Measurements from ENCODE around the gene TUBE1.

The TUBE1 gene

GRCh38 chr6:112036088-112036637 is 51.1 kb downstream of the TUBE1 start:
- no peak for DNase-seq (ENCODE audit: low spot score)

DNA sequence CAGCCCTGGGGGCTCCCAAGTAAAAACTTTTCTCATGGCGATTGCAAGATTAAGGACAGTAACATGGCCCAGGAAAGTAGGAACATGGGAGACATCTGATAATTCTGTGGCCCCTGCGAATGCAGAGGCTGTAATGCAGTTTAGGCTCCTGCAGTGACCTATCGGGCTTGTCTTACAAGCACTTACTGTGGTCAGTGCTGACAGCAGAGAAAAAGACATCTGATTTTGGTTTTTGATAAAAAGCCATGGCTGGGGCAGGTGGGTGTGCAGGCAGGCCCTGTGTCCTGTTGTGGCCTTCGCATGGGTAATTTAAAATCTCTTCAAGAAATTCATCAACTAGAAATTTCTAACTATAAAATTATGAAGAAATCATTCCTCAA is 52.7 kb downstream of the TUBE1 start:
- no peak for DNase-seq (ENCODE audit: low spot score)

- DNase-seq (ENCODE audit: low spot score): no peak
These were observed 53.3 kb downstream of the TUBE1 start for GRCh38 chr6:112033791-112034615.

GRCh38 chr6:112032728-112033127 is 54.6 kb downstream of the TUBE1 start:
- DNase-seq (ENCODE audit: low spot score): no peak

DNA sequence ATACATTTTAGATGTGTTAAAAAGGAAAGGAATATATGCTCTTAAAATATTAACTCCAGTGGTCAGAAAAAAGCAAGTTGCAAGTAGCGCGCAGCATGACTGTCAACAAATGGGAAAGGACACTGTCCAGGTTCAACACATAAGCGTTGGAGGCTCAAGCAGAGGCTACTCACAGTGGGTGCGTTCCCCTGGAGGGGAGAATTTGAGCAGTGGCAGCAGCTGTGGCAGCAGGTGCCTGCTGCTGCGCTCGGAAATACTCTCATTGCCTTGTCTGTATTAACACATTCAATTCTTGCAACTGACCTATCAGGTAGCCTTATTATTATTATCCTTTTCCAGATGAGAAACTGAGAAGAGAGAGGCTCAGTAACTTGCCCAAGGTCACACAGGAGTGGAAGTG is 55.3 kb downstream of the TUBE1 start:
- no peak for DNase-seq (ENCODE audit: low spot score)

DNA sequence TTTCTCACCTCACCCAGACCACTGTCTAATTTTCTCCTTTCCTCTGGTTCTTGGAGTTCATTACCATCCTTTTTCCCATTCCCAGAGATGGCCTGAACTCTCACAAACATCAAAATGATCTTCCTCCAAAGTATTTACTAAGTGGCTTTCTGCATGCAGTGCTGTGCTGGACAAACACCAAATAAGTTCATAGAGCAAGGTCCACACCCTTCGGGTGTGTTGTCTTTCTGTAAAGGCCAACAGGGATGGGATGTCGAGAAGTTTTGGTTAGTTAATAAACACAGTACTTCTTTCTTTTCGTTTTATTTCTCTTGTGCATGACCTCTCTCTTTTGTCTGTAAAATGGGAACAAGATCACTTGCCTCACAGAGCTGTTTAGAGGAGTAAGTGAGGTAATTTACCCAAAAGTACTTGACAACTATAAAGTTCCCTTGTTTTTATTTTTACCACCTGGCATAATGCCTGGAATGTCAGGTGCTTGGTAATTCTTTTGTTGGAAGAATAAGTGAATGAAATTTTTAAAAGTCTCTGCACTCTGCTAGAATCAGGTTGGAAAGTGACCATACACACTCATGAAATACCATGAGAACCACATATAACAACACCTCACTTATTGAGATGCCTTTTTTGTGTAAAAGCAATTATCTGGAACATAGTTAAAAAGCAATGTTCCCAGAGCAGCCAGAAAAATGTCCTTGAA is 56.2 kb downstream of the TUBE1 start:
- no peak for DNase-seq (ENCODE audit: low spot score)

GRCh38 chr6:112030206-112030960 is 56.9 kb downstream of the TUBE1 start:
- DNase-seq (ENCODE audit: low spot score): no peak

- peak; percentile 36 for DNase-seq (ENCODE audit: low spot score)
These were observed 58.0 kb downstream of the TUBE1 start for GRCh38 chr6:112029045-112029822.

GRCh38 chr6:112027942-112028674 is 59.2 kb downstream of the TUBE1 start:
- DNase-seq (ENCODE audit: low spot score): no peak

- DNase-seq (ENCODE audit: low spot score): no peak
These were observed 60.3 kb downstream of the TUBE1 start for GRCh38 chr6:112026933-112027332.

- DNase-seq (ENCODE audit: low spot score): no peak
These were observed 62.8 kb downstream of the TUBE1 start for GRCh38 chr6:112024464-112024863.

DNA sequence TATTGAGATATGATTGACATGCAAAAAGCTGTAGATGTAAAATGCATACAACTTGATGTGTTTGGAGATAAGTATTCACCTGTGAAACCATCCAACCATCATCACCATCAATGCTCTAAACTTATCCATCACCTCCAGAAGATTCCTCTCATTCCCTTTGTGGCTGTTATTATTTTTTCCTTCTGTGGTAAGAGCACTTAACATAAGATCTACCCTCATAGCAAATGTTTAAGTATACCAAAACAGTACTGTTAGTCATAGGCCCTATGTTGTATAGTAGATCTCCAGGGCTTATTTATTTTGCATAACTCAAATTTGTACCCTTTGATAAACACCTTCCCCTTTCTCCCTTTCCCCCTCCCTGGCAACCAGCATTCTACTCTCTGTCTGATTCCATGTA is 64.5 kb downstream of the TUBE1 start:
- DNase-seq (ENCODE audit: low spot score): no peak

DNA sequence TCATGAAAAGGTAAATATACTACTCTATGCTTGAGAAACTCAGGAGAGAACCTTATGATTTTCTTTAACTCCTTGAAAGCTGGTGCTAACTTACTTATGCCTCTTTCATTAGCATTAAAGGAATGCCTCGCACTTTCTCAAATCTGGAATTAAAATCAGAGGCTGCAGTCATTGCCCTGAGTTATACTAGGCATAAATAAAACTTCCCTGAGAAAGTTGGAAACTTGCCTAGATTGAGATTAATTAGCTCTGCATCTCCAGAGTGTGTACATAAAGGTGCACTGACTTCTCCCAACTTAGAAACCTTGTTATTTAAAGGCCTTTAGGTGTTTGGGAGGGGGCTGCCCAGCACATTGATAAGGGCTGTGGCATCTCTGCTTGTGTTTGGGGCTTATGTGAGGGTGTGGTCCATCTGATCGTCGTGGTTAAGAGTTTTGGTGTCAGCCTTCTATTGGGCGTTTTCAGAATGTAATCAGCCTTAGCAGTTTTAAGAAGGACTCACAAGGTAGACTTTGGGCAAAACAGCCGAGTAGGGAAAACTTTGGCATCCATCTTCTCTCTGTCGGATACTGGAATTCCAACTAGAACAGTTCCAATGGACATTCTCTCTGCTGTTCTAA is 65.5 kb downstream of the TUBE1 start:
- DNase-seq (ENCODE audit: low spot score): no peak

Data from AG08396 (cell line).